SIG-M5 treated with dmso at 0.1 percent for 504 hours (cell line): ENCODE measurements around the gene STON2.
"Not testable (repeated sequence)": the region's sequence is repeated elsewhere in the genome, so short reads cannot be mapped to it uniquely, and the experiment has no call there.

Experiments used
- DNase-seq: peaks from one replicate; lab custom pipeline; 2025; ENCODE audit not compliant: unreplicated experiment; lab: John Stamatoyannopoulos, UW

Gene STON2, protein sequence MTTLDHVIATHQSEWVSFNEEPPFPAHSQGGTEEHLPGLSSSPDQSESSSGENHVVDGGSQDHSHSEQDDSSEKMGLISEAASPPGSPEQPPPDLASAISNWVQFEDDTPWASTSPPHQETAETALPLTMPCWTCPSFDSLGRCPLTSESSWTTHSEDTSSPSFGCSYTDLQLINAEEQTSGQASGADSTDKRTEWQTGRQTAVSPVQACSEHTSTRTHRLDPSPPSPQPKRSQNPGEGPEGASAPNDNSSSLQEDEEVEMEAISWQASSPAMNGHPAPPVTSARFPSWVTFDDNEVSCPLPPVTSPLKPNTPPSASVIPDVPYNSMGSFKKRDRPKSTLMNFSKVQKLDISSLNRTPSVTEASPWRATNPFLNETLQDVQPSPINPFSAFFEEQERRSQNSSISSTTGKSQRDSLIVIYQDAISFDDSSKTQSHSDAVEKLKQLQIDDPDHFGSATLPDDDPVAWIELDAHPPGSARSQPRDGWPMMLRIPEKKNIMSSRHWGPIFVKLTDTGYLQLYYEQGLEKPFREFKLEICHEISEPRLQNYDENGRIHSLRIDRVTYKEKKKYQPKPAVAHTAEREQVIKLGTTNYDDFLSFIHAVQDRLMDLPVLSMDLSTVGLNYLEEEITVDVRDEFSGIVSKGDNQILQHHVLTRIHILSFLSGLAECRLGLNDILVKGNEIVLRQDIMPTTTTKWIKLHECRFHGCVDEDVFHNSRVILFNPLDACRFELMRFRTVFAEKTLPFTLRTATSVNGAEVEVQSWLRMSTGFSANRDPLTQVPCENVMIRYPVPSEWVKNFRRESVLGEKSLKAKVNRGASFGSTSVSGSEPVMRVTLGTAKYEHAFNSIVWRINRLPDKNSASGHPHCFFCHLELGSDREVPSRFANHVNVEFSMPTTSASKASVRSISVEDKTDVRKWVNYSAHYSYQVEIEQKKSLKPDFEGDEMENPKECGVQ

DNA sequence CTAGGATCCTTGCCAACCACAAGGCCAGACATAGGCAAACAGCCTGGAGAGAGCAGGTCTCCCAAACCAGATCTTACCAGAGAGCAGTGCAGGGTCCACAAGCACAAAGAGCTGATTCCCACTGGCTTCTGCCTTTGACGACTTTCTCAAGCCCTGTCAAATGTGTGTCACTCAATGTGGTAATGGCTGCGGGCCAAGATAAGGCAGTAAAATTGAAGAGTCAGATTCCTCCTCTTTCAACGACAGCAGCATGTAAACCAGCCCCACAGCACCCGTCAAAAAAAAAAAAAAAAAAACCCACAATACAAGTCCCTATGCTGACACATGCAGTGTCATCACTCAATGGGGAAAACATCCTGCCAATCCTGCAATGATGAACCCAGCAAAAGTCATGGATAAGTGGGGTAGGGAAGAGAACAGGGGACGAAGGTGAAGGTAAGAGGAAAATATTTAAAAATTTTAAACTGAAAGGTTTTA, at the start of gene STON2:
Gene STON2 (minus strand): TSS at position 123 of the 477 bp plus-strand sequence. CDS start 1,942 bp downstream, outside the sequence.
- DNase-seq: no peak

GRCh38 chr14:81449576-81449975, 49.5 kb upstream of the STON2 start:
- DNase-seq: no peak

- no peak for DNase-seq
Observed at GRCh38 chr14:81449114-81449513, 49.0 kb upstream of the STON2 start.

- no peak for DNase-seq
Observed at GRCh38 chr14:81447021-81447764, 47.1 kb upstream of the STON2 start.

- DNase-seq: no peak
Observed at GRCh38 chr14:81446279-81447007, 46.3 kb upstream of the STON2 start.

DNA sequence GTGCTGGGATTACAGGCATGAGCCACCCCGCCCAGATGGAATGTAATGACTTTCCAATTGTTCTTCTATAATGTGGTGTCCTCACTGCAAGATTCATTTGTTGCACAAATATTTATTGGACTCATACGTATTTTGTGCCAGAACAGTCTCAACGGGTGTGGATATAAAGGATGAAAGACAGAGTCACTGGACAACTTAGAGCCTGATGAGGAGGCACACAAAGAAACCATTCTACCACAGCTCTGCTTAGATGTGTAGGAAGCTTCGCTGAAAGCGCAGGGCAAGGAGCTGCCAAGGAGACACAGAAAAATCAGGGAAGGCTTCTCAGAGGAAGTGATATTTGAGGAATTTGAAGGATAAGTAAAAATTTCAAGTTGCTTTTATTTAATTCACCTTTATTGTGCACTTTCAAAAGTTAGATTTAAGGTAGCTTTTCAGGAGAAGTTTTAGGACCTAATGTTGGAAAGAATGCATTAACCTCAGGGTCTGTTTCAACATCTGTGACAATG, 41.6 kb upstream of the STON2 start:
- no peak for DNase-seq

GRCh38 chr14:81440041-81440440, 39.9 kb upstream of the STON2 start:
- DNase-seq: peak; percentile 47

GRCh38 chr14:81437244-81437643, 37.1 kb upstream of the STON2 start:
- no peak for DNase-seq

GRCh38 chr14:81436296-81437138, 36.4 kb upstream of the STON2 start:
- DNase-seq: peak; percentile 21

- no peak for DNase-seq
Observed at GRCh38 chr14:81435391-81436295, 35.5 kb upstream of the STON2 start.

GRCh38 chr14:81435048-81435390, 34.9 kb upstream of the STON2 start:
- no peak for DNase-seq

- DNase-seq: no peak
Observed at GRCh38 chr14:81434230-81434629, 34.1 kb upstream of the STON2 start.

DNA sequence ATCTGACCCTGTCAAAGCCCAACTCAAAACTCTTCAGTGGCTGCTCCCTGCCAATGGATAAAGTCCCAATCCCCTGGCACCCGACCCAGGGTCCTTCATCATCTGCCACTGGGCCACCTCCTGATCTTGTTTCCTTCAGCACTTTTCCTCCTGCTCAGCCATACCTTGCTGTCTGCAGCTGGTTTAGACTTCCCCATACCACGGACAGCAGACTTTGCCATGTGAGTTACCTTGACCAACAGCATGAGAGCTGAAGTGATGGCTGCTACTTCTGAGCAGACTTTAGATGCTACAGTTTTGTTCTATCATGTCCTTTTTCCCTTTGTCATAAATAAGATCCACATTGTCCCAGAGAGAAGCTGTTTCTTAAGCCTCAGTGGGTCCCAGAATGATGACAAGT, 33.3 kb upstream of the STON2 start:
- no peak for DNase-seq

DNA sequence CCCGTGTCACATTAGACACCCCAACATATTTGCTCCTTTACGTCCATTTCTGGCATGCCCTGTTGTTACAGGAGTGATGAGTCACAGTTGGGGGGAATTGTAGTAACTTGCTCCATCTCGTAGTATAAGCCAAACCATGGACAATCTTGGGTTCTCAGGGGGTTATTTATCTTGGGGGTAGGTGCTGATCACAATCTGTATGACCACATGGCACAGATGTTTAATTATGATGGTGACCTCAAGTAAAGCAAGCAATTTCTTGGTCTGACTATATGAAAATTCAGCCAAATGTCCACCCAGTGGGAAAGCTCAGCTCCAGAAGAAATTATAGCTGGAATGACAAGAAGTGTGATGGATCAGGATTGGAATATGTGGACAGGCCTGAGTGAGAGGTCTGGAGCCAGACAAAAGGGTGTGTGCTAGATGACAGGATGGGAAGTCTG, 32.1 kb upstream of the STON2 start:
- no peak for DNase-seq

DNA sequence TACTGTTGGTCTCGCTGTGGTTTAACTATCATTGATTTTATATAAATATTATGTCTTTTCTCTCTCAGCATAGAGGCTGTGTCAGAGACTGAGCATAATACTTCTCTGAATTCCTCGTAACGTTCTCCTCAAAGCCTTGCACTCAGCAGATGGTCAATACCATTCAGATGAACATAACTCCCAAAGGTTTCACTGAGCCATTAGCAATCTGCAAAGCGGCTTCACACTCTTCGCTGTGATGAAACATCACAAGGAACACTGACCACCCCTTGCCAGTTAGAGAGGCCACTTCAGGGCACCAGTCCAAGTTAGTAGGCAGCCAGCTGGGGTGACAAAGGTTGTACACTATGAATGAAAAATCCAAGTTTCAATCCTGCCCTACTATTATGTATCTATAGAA, 30.1 kb upstream of the STON2 start:
- no peak for DNase-seq

- DNase-seq: not testable (repeated sequence)
Observed at GRCh38 chr14:81429749-81430148, 29.6 kb upstream of the STON2 start.

DNA sequence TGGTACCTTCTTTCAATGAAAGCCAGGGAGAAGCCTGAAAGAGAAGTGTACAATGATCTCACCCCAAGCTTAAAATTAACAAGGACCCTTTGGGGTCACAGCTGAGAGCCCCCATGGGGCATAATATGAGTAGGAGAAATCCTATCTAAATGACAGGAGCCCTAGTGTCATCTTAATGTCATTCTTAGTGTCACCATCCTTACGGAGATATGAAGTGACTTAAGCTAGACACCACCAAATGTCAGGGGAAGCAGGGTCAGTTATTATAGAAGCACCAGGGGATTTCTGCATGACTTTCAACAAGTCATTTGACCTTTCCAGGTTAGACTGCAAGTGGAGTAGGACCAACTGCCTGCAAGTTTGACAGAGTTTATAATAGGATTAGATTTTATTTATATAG, 28.9 kb upstream of the STON2 start:
- no peak for DNase-seq

DNA sequence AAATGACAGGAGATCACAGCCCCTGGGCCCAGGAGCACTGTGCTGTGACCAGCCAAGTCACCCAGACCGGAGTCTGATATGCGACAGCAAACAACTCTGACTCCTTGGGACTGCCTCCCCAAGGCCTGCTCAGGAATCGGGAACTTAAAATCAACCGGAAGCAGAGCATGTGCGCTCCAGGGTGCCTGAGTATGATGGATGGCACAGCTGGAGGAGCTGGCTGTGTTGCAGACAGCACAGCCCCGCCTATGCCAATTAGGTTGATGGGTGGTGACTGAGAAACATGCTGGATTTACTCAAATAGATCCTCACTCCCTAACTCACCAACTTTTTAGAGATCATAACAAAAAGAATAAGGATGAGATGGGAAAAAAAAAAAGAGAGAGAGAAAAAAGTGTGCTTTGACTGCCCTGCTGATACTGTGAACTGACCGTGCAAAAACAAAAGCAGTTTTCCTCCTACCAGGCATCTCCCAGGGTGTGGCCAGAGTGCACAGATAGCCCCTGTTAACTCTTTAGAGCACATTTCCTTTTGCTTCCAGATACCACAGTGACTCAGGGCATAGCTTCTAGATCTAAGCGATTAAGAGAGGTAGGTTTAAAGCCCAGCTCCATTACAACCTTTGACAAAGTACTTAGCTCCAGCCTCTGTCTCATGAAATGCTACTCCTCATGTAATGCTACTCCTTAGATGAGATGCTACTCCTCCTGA, 27.4 kb upstream of the STON2 start:
- DNase-seq: no peak
